Endodermal cell (in vitro differentiated cells): Measurements from ENCODE around the gene GLYATL1. TPM values are rescaled to one million over a fixed set of nuclear protein-coding genes. Genes with fewer than 3 reads are reported as not detected.

Source experiments
- DNase-seq: peaks from one replicate; pipeline ENCODE4 v3.0.0-alpha.2; 2017
- H3K27ac ChIP-seq: 2 replicates; pipeline ENCODE4 v1.5.1; 2013; ENCODE audit warnings: mild to moderate bottlenecking, low read depth, low read length, moderate library complexity
- H3K27me3 ChIP-seq: 2 replicates; pipeline ENCODE4 v1.6.1; 2013; ENCODE audit warnings: mild to moderate bottlenecking, low read length, moderate library complexity; ENCODE audit not compliant: insufficient read depth, control insufficient read depth, poor library complexity, severe bottlenecking
- H3K36me3 ChIP-seq: 2 replicates; pipeline ENCODE4 v1.7.0; 2013; ENCODE audit warnings: mild to moderate bottlenecking, low read length, moderate library complexity; ENCODE audit not compliant: control insufficient read depth, insufficient read depth
- H3K4me1 ChIP-seq: one replicate; pipeline ENCODE4 v1.7.0; 2013; ENCODE audit warnings: low read length; ENCODE audit not compliant: control insufficient read depth, insufficient read depth
- H3K4me3 ChIP-seq: 2 replicates; pipeline ENCODE4 v1.5.1; 2013; ENCODE audit warnings: mild to moderate bottlenecking, low read length, moderate library complexity
- H3K9ac ChIP-seq: 2 replicates; pipeline ENCODE4 v1.6.1; 2013; ENCODE audit warnings: mild to moderate bottlenecking, low read length, moderate library complexity; ENCODE audit not compliant: poor library complexity, severe bottlenecking; ENCODE audit errors: extremely low read depth
- H3K9me3 ChIP-seq: 2 replicates; pipeline ENCODE4 v1.6.1; 2013; ENCODE audit warnings: mild to moderate bottlenecking, low read length, moderate library complexity; ENCODE audit not compliant: control insufficient read depth
- H3K27ac Mint-ChIP-seq: 2 replicates; pipeline ENCODE4 v1.8.0; 2020; ENCODE audit warnings: mixed read lengths
- H3K27me3 Mint-ChIP-seq: 2 replicates; pipeline ENCODE4 v1.8.0; 2021; ENCODE audit warnings: mild to moderate bottlenecking, mixed read lengths; ENCODE audit not compliant: insufficient read depth
- H3K36me3 Mint-ChIP-seq: 2 replicates; pipeline ENCODE4 v1.8.0; 2020; ENCODE audit warnings: low read depth, mixed read lengths
- H3K4me1 Mint-ChIP-seq: 2 replicates; pipeline ENCODE4 v1.8.0; 2020; ENCODE audit warnings: mixed read lengths
- H3K4me3 Mint-ChIP-seq: 2 replicates; pipeline ENCODE4 v1.8.0; 2020; ENCODE audit warnings: mild to moderate bottlenecking, moderate library complexity, mixed read lengths
- H3K9me3 Mint-ChIP-seq: 2 replicates; pipeline ENCODE4 v1.8.0; 2020; ENCODE audit warnings: mild to moderate bottlenecking, mixed read lengths
- CTCF ChIP-seq: fragments of 200-600 bp; sonication (generic); conservative IDR thresholded peaks from 2 replicates; pipeline ENCODE4 v1.5.0; 2021; ENCODE audit warnings: antibody characterized with exemption, mild to moderate bottlenecking
- WGBS, 2 experiments: methylation state at CpG; one replicate each; pipeline versions ENCODE4 v1.1.5 to v1.1.7; 2013; ENCODE audit warnings: missing lambda C conversion rate in 2 of 2, mixed read lengths in 1 of 2; ENCODE audit not compliant: insufficient coverage in 1 of 2, insufficient read length in 1 of 2; 5-methylcytosine and 5-hydroxymethylcytosine counted together
- total RNA-seq, 2 donors: library from RNA; stranded (reverse); fragmentation: NEBNext Ultra II Directional in 1 of 2; extraction: Animal tissue kit (Norgen Biotek cat#: 25700) in 1 of 2; gene quantifications; 2 replicates in 1 of 2; 3 replicates in 1 of 2; pipeline ENCODE4 v1.2.1, GENCODE V29; 2021

Gene GLYATL1
- total RNA-seq, 2 donors from 2014 or later = 5.0 to 12.5 TPM

DNA sequence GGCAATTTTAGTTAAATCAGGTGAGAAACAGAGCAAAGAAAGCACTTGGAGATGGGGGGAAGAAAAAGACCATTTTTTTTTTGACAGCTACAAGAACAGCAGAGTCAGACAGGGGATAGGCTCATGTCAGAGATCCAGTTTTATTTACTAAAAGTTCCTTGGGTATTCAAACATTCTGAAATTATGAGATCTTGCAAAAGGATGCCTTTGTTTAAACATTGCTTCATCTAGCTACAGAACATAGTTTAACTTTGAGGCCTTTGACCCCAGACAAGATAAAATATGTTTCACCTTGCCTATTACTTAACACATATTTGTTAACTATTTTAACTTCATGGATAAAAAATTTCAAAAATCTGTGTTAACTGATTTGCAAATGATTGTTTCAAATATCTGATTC, 6.4 kb downstream of the GLYATL1 start:
- peaks cover 7% of the 10 kb centered on the region for H3K27me3 Mint-ChIP-seq

DNA sequence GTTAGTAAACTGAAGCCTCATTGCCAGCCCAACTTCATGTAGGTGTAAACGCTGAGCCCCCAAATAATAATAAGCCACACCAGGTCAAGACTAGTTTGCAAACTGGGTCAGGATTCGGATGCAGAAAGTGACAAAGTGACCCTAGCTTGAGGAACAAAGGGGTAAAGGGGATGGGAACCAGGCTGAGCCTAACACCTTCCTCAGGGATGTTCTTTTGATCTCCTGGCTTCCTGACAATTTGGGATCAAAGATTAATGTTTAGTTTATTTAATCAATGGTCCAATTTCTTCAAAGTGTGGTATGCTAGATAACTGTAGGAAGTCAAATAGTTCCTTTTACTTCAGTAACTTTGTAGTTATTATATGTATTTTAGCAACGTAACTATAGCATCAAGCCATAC, 9.9 kb downstream of the GLYATL1 start:
- Mint-ChIP-seq H3K27me3 (no peaks in the 10 kb centered on the region), H3K36me3 (no peaks in the 10 kb centered on the region), H3K27ac (no peak overlapping the region), H3K4me3 (no peak overlapping the region), H3K9me3 (no peaks in the 10 kb centered on the region), H3K4me1 (no peaks in the 10 kb centered on the region)
- Histone ChIP-seq H3K36me3 (no peaks in the 10 kb centered on the region), H3K9ac (no peak overlapping the region), H3K27ac (no peak overlapping the region), H3K9me3 (no peaks in the 10 kb centered on the region), H3K4me3 (no peak overlapping the region), H3K27me3 (no peaks in the 10 kb centered on the region), H3K4me1 (no peaks in the 10 kb centered on the region)
- 79 to 88% methylated on average over 1 to 2 of the region's 3 CpGs for WGBS, 2 experiments
- DNase-seq = no peak
- TF ChIP-seq CTCF = no peak

More for the DNA sequence above, 6.4 kb downstream of the GLYATL1 start:
- no peaks in the 10 kb centered on the region for H3K36me3 Mint-ChIP-seq
- H3K4me1 Mint-ChIP-seq = no peaks in the 10 kb centered on the region
- no peaks in the 10 kb centered on the region for H3K36me3 ChIP-seq
- TF ChIP-seq CTCF = no peak
- no peaks in the 10 kb centered on the region for H3K4me1 ChIP-seq
- H3K9me3 Mint-ChIP-seq = no peaks in the 10 kb centered on the region
- no peak for DNase-seq
- H3K4me3 ChIP-seq = no peak overlapping the region
- H3K27ac ChIP-seq = no peak overlapping the region
- no peaks in the 10 kb centered on the region for H3K9me3 ChIP-seq
- H3K4me3 Mint-ChIP-seq = no peak overlapping the region
- no peak overlapping the region for H3K27ac Mint-ChIP-seq
- no peaks in the 10 kb centered on the region for H3K27me3 ChIP-seq
- no peak overlapping the region for H3K9ac ChIP-seq

DNA sequence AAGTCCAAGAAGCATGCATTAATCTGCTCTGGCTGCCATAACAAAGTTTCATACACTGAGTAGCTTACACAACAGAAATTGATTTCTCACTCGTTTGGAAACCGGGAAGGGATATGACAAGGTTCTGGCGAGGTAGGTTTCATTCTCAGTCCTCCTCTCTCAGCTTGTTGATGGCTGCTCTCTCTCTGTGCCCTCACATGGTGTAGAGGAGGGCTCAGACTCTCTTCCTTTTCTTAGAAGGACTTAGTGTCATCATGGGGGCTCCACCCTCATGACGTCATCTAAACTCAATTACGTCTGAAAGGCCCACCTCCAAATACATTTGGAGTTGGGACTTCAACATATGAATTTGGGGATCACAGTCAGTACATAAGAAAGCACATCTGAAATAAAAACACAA, 18.6 kb downstream of the GLYATL1 start:
- H3K27me3 ChIP-seq = no peaks in the 10 kb centered on the region

More for the DNA sequence above, 18.6 kb downstream of the GLYATL1 start:
- H3K4me1 Mint-ChIP-seq = peaks cover 6% of the 10 kb centered on the region
- no peaks in the 10 kb centered on the region for H3K9me3 ChIP-seq
- H3K9ac ChIP-seq = no peak overlapping the region
- no peaks in the 10 kb centered on the region for H3K4me1 ChIP-seq
- no peak overlapping the region for H3K4me3 ChIP-seq
- H3K27ac ChIP-seq = no peak overlapping the region
- H3K36me3 Mint-ChIP-seq = no peaks in the 10 kb centered on the region
- no peak for DNase-seq
- no peaks in the 10 kb centered on the region for H3K9me3 Mint-ChIP-seq
- H3K36me3 ChIP-seq = no peaks in the 10 kb centered on the region
- peaks cover 21% of the 10 kb centered on the region for H3K27me3 Mint-ChIP-seq
- no peak overlapping the region for H3K4me3 Mint-ChIP-seq
- H3K27ac Mint-ChIP-seq = no peak overlapping the region
- TF ChIP-seq CTCF = no peak
- 89 to 96% methylated on average over 3 to 5 of the region's 5 CpGs for WGBS, 2 experiments
